Head of caudate nucleus (tissue), 42 donors: Measurements from ENCODE around the gene FOXI2.

ENCODE experiments used
- DNase-seq, 42 donors: peaks; one replicate each; pipeline versions ENCODE4 v3.0.0 to v3.0.0-alpha.2; 2020 to 2021; ENCODE audit warnings: mixed read lengths in 7 of 42
- intact Hi-C: fragments of 100-400 bp; cut with DNase I; formaldehyde crosslinking; loops from one replicate; pipeline ENCODE4 v1.15.0; 2022

Gene FOXI2

DNA sequence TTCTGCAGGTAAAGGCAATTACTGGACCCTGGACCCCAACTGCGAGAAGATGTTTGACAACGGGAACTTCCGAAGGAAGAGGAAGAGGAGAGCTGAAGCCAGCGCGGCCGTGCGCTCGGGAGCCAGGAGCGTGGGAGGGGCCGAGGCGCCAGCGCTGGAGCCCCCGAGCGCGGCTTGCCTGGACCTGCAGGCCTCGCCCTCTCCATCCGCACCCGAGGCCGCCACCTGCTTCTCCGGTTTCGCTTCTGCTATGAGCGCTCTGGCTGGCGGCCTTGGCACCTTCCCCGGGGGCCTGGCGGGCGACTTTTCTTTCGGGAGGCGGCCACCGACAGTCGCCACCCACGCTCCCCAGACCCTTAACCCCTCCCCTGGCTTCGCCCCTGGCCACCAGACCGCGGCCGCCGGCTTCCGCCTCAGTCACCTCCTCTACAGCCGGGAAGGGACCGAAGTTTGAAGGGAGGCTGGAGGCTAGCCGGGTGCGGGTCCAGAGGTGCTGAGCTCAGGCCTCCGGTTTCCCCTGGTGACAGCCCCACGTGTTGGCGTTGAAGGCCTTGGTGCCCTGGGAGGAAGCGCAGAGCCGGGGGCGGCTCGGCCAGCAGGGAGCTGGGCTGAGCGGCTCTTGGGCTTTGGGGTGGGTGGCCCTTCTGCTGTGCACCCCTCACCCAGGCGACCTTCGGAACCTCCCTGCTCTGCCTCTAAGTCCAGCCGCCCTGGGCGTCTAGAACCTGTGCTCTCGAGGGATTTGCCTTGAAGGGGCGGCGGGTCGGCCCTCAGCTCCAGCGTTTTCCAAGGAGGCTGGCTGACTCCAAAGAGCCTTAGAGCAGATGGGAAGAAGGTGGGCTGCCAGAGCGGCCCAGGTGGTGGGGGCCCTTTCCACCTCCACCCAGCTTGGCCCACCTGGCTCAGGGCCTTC lies 1.8 kb downstream of the FOXI2 start:
- no peak for DNase-seq

GRCh38 chr10:127739908-127740307 lies 2.9 kb downstream of the FOXI2 start:
- intact Hi-C loops: no loop called here
- no peak for DNase-seq

More for the DNA sequence above, 1.8 kb downstream of the FOXI2 start:
- intact Hi-C loops: no loop called here

GRCh38 chr10:127740596-127740995 lies 3.6 kb downstream of the FOXI2 start:
- intact Hi-C loops: no loop called here
- DNase-seq: no peak

GRCh38 chr10:127743205-127743604 lies 6.2 kb downstream of the FOXI2 start:
- intact Hi-C loops: no loop called here
- DNase-seq: no peak

GRCh38 chr10:127744956-127745355 lies 8.0 kb downstream of the FOXI2 start:
- intact Hi-C loops: no loop called here
- DNase-seq: no peak

DNA sequence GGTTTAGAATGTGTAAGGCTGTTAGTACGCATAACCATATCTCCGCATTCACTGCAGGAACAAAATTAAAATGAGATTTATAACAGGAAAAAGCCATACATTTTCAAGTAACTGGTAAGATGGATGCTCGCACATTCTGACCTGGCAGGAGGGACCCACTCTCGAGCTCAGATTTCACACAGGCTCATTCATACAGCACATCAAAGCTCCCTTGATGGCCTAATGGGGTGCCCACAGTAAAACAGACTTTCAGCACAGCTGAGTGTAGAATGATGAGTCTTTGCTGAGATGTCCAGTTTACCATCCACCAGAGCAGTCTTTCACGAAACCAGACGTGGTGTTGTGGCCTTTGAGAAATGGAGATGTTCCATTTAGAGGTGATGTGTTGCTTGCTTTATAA lies 8.9 kb downstream of the FOXI2 start:
- no peak for DNase-seq
- intact Hi-C loops: no loop called here

DNA sequence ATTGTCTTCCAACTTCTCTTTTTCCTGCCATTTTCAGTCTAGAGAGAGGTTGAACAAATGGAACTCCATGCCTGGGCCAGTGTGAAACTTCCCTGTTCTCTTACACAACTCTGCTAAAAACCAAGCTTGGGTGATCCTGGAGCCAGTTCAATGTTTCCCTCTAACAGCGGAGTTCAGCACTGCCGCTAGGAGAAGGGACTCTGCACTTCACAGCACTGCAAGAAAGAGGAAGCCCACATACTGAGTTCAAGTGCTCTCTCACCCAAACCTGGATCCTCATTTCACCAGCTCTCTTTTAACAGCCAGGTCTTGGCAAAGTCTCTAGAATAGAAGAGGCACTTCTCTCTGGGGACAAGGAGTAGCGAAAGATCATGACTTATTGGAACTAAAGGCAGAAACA lies 18.8 kb downstream of the FOXI2 start:
- intact Hi-C loops: no loop called here
- DNase-seq: peak in 1 of 42 donors; percentile 4

GRCh38 chr10:127756264-127756663 lies 19.3 kb downstream of the FOXI2 start:
- intact Hi-C loops: no loop called here
- DNase-seq: no peak

DNA sequence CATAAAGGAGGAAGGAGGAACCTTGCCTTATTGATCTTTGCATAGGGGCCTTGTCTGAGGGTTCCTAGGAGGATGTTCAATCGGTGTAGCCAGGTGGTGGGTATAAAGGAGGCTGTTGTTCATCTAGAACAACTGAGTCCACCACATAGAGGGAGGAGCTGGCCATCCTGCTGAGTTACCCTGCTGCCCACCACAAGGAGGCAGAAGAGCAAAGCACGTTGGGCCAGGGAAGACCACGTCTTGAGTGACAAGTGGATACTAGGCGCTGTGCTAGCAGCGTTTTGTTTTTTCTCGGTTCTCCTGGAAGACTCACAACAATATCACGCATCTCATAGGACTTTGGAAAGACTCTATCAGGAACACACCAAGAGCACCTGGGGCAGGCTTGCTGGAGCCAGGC lies 20.0 kb downstream of the FOXI2 start:
- intact Hi-C loops: no loop called here
- no peak for DNase-seq

- no peak for DNase-seq
- intact Hi-C loops: no loop called here
Observed at GRCh38 chr10:127759276-127759675, 22.3 kb downstream of the FOXI2 start.

- intact Hi-C loops: no loop called here
- DNase-seq: no peak
Observed at GRCh38 chr10:127762925-127763324, 25.9 kb downstream of the FOXI2 start.

GRCh38 chr10:127774766-127775559 lies 38.0 kb downstream of the FOXI2 start:
- intact Hi-C loops: no loop called here
- DNase-seq: peak in 2 of 42 donors; percentile 6 to 13

DNA sequence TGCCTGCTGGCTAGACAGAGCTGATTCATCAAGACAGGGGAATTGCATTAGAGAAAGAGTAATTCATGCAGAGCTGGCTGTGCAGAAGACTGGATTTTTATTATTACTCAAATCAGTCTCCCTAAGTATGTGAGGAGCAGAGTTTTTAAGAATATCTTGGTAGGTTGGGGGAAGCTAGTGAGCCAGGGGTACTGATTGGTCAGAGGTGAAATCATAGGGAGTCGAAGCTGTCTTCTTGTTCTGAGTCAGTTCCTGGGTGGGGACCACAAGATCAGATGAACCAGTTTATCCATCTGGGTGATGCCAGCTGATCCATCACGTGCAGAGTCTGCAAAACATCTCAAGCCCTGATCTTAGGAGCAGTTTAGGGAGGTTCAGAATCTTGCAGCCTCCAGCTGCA lies 39.8 kb downstream of the FOXI2 start:
- intact Hi-C loops: no loop called here
- DNase-seq: no peak

DNA sequence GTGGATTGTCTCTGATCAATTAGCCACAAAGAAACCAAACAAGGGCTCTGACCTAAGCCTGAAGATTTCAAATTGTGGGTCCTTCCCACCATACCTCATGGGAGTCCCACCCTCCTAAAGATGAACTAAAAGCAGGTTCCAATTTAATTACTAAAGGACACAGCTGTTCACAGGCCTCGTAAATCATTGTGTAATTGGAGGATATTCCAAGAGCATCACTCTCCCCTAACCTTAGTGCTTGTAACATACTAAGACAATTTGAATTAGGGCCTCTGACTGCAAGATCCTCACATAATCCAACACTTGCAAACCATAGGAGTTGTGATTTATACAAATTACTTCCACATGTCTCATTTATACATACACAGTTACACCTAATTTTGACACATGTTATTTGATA lies 44.4 kb downstream of the FOXI2 start:
- DNase-seq: no peak
- intact Hi-C loops: no loop called here

- intact Hi-C loops: no loop called here
- no peak for DNase-seq
Observed at GRCh38 chr10:127787873-127788272, 50.9 kb downstream of the FOXI2 start.

DNA sequence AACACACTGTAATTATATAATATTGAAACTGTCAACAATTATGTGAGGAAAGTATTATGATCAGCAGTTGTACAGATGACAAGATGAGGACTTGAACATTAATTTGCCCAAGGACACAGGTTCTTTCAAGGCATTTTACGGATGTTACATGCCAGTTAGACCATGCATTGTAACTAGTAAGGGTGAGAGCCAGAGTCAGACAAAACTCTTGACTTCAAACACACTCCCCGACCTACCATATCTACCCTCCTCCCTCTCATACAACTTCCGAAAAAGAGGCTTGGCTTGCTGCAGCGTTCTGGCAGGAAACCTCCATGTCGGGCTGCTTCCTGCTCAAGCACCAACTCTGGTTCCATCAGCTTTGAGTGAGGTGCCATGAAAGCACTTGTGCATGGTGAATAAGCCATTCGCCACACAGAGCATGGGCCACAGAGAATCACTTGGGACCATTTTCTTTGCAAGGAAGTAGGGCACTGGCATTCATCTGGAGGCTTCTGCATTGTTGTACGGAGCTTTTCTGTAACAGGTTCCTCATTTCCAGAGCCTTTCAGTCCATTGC lies 53.2 kb downstream of the FOXI2 start:
- no peak for DNase-seq
- intact Hi-C loops: no loop called here
